ENCODE data around the gene DPP10. TPM values are rescaled to one million over a fixed set of nuclear protein-coding genes. Genes with fewer than 3 reads are reported as not detected.

Gene DPP10
- total and polyA plus RNA-seq, 2 of the 13 experiments (the other 11 are each of a cell fraction or from before 2014, with no cell fraction given), result 0.95 to 1.7 TPM

GRCh38 chr2:115234737-115235136 is 792.3 kb downstream of the DPP10 start:
- H3K4me2 ChIP-seq (ENCODE audit: low read depth, low read length), result 0 out of 2 replicates have a peak overlapping the region, but pooled peaks have one; percentile 10
- TF ChIP-seq ZSCAN20 (CRISPR knock-in tag; IDR thresholded peaks at IDR 0.05; ENCODE audit: borderline replicate concordance) (no peak), ZNF597 (CRISPR knock-in tag; IDR thresholded peaks at IDR 0.05) (no peak), ZNF383 (CRISPR knock-in tag; IDR thresholded peaks at IDR 0.05; ENCODE audit: borderline replicate concordance) (no peak), CENPT (CRISPR knock-in tag; IDR thresholded peaks at IDR 0.05; ENCODE audit: low read depth) (no peak), KLF15 (CRISPR knock-in tag; IDR thresholded peaks at IDR 0.05; ENCODE audit: borderline replicate concordance) (no peak), ZNF274 (CRISPR knock-in tag; IDR thresholded peaks at IDR 0.05) (no peak), RFXAP (CRISPR knock-in tag; IDR thresholded peaks at IDR 0.05; ENCODE audit: borderline replicate concordance) (no peak), SMARCE1 (IDR thresholded peaks at IDR 0.05; ENCODE audit: borderline replicate concordance) (no peak), DBP (CRISPR knock-in tag; IDR thresholded peaks at IDR 0.05; ENCODE audit: not compliant biosample characterization) (no peak), ZNF292 (CRISPR knock-in tag; IDR thresholded peaks at IDR 0.05; ENCODE audit: borderline replicate concordance, low read depth) (no peak), ZFP37 (CRISPR knock-in tag; IDR thresholded peaks at IDR 0.05; ENCODE audit: borderline replicate concordance) (no peak), JUND (CRISPR knock-in tag; IDR thresholded peaks at IDR 0.05) (no peak)
- TF ChIP-seq, protein P1, sequence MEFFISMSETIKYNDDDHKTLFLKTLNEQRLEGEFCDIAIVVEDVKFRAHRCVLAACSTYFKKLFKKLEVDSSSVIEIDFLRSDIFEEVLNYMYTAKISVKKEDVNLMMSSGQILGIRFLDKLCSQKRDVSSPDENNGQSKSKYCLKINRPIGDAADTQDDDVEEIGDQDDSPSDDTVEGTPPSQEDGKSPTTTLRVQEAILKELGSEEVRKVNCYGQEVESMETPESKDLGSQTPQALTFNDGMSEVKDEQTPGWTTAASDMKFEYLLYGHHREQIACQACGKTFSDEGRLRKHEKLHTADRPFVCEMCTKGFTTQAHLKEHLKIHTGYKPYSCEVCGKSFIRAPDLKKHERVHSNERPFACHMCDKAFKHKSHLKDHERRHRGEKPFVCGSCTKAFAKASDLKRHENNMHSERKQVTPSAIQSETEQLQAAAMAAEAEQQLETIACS (CRISPR knock-in tag; IDR thresholded peaks at IDR 0.05), result no peak
- TF ChIP-seq, protein P2, sequence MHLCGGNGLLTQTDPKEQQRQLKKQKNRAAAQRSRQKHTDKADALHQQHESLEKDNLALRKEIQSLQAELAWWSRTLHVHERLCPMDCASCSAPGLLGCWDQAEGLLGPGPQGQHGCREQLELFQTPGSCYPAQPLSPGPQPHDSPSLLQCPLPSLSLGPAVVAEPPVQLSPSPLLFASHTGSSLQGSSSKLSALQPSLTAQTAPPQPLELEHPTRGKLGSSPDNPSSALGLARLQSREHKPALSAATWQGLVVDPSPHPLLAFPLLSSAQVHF (CRISPR knock-in tag; IDR thresholded peaks at IDR 0.05), result no peak
- H2AFZ ChIP-seq (ENCODE audit: low read length), result no peak overlapping the region
- peaks cover 11% of the 10 kb centered on the region; the same call in 1 of the 2 replicates for H3K4me1 ChIP-seq (ENCODE audit: insufficient read depth, low read length)
- POLR2A ChIA-PET, result no interaction called here
- intact Hi-C loops (cut with micrococcal nuclease; ENCODE audit: unreplicated experiment), result no loop called here
- no peaks in the 10 kb centered on the region for H3K36me3 ChIP-seq (replicated peaks in 1 of 2; ENCODE audit: control insufficient read depth in 1 of 2, insufficient read depth in 2 of 2, low read length in 2 of 2)
- CTCF ChIA-PET (ENCODE audit: low intra/inter-chr PET ratio, low total read pairs), result no interaction called here
- ATAC-seq, result no peak
- in situ Hi-C loops (cut with HindIII; ENCODE audit: extremely low pct_ligation_motif_present, low pct_unique_long_range_greater_than_20kb), result no loop called here
- no peaks in the 10 kb centered on the region for H4K20me1 ChIP-seq (ENCODE audit: insufficient read depth, low read length)
- H3K27ac ChIP-seq (ENCODE audit: extremely low read length, insufficient read depth, low read length), result peak overlapping the region; percentile 37
- DNase-seq (ENCODE audit: low spot score), result no peak
- H3K9ac ChIP-seq (ENCODE audit: insufficient read depth, low read depth, low read length), result no peak overlapping the region
- FAIRE-seq, result no peak
- H3K4me3 ChIP-seq (replicated peaks in 1 of 3; ENCODE audit: insufficient read depth in 1 of 3, low read depth in 2 of 3, low read length in 3 of 3), result no peak overlapping the region
- H3K9me3 ChIP-seq (ENCODE audit: low read length), result peaks cover 90% of the 10 kb centered on the region
- no peaks in the 10 kb centered on the region for H3K79me2 ChIP-seq (ENCODE audit: insufficient read depth, low read length)
- WGBS (ENCODE audit: low lambda C conversion rate), result 5% methylated on average over 4 of the region's 4 CpGs
- H3K27me3 ChIP-seq (ENCODE audit: control insufficient read depth in 1 of 2, insufficient read depth in 2 of 2, low read length in 2 of 2), result no peaks in the 10 kb centered on the region
- BruUV-seq (replicated peaks), result no TSS peak

Measured in HepG2 (cell line).